HepG2 (cell line): ENCODE data around the gene SLC2A11. TPM values are rescaled to one million over a fixed set of nuclear protein-coding genes. Genes with fewer than 3 reads are reported as not detected.

Experiments
- AKNA ChIP-seq: sonication (generic); formaldehyde crosslinking; IDR thresholded peaks from 2 replicates; pipeline ENCODE4 v1.4.0; 2020; ENCODE audit warnings: missing genetic modification reagents, borderline replicate concordance
- ARHGAP35 ChIP-seq: sonication (generic); formaldehyde crosslinking; IDR thresholded peaks from 2 replicates; pipeline ENCODE4 v1.9.0; 2022; ENCODE audit warnings: mild to moderate bottlenecking, inconsistent platforms, moderate library complexity, missing genetic modification reagents, borderline replicate concordance
- KAT7 ChIP-seq: IDR thresholded peaks from 2 replicates; pipeline ENCODE4 v1.6.1; 2018; ENCODE audit warnings: borderline replicate concordance, missing compliant biosample characterization
- MXD1 ChIP-seq: sonication (generic); formaldehyde crosslinking; IDR thresholded peaks from 2 replicates; pipeline ENCODE4 v1.4.0; 2020; ENCODE audit warnings: mild to moderate bottlenecking, missing genetic modification reagents
- NCOA1 ChIP-seq: sonication (generic); formaldehyde crosslinking; IDR thresholded peaks from 2 replicates; pipeline ENCODE4 v1.9.0; 2021; ENCODE audit warnings: missing genetic modification reagents
- NCOA5 ChIP-seq: sonication (generic); formaldehyde crosslinking; IDR thresholded peaks from 2 replicates; pipeline ENCODE4 v1.4.0; 2020; ENCODE audit warnings: missing genetic modification reagents
- NFE2L2 ChIP-seq: fragments of 150-350 bp; IDR thresholded peaks from 2 replicates; pipeline ENCODE4 v1.6.1; 2014; ENCODE audit warnings: low read length
- NFKBIZ ChIP-seq: IDR thresholded peaks from 2 replicates; pipeline ENCODE4 v1.6.1; 2018; ENCODE audit warnings: missing genetic modification reagents, missing compliant biosample characterization
- NONO ChIP-seq, 2 experiments: fragments of 450-650 bp in 1 of 2; sonication (generic) in 1 of 2; formaldehyde crosslinking in 1 of 2; IDR thresholded peaks in 1 of 2; conservative IDR thresholded peaks in 1 of 2; 2 replicates each; pipeline versions ENCODE4 v1.6.1 to v1.8.0; 2017 to 2022; ENCODE audit warnings: mild to moderate bottlenecking in 1 of 2, missing genetic modification reagents in 1 of 2, moderate library complexity in 1 of 2
- REL ChIP-seq: sonication (generic); formaldehyde crosslinking; conservative IDR thresholded peaks from 2 replicates; pipeline ENCODE4 v1.8.0; 2022; ENCODE audit warnings: mild to moderate bottlenecking, missing genetic modification reagents, moderate library complexity
- TMF1 ChIP-seq: sonication (generic); formaldehyde crosslinking; IDR thresholded peaks from 2 replicates; pipeline ENCODE4 v1.8.1; 2022; ENCODE audit warnings: low read depth, missing genetic modification reagents
- ZNF510 ChIP-seq: sonication (generic); formaldehyde crosslinking; IDR thresholded peaks from 2 replicates; pipeline ENCODE4 v1.4.0; 2020; ENCODE audit warnings: low read depth, mild to moderate bottlenecking, missing genetic modification reagents
- ZNF562 ChIP-seq: sonication (generic); formaldehyde crosslinking; IDR thresholded peaks from 2 replicates; pipeline ENCODE4 v1.8.0; 2022; ENCODE audit warnings: missing genetic modification reagents, borderline replicate concordance
- ZNF567 ChIP-seq: sonication (generic); formaldehyde crosslinking; IDR thresholded peaks from 2 replicates; pipeline ENCODE4 v1.8.1; 2023; ENCODE audit warnings: mild to moderate bottlenecking, missing genetic modification reagents, borderline replicate concordance
- ZNF766 ChIP-seq: sonication (generic); formaldehyde crosslinking; IDR thresholded peaks from 2 replicates; pipeline ENCODE4 v1.5.0; 2020; ENCODE audit warnings: missing genetic modification reagents, borderline replicate concordance
- ZNF773 ChIP-seq: sonication (generic); formaldehyde crosslinking; IDR thresholded peaks from 2 replicates; pipeline ENCODE4 v1.4.0; 2020; ENCODE audit warnings: missing genetic modification reagents, borderline replicate concordance
- ZSCAN21 ChIP-seq: sonication (generic); formaldehyde crosslinking; IDR thresholded peaks from 2 replicates; pipeline ENCODE4 v1.8.0; 2022; ENCODE audit warnings: mild to moderate bottlenecking, missing genetic modification reagents, moderate library complexity, borderline replicate concordance
- ZSCAN30 ChIP-seq: sonication (generic); formaldehyde crosslinking; IDR thresholded peaks from 2 replicates; pipeline ENCODE4 v1.5.0; 2020; ENCODE audit warnings: mild to moderate bottlenecking, missing genetic modification reagents
- polyA plus RNA-seq, 8 experiments: library from polyadenylated mRNA; depleted of rRNA in 3 of 8; stranded (reverse) in 7 of 8; unstranded in 1 of 8; fragments of >200 nt; fragmentation: Illumina TruSeq in 4 of 8; extraction: Trizol in 4 of 8; gene quantifications; 2 replicates each; pipeline versions ENCODE4 v1.2.1 to v1.2.3, GENCODE V29; 2011 to 2016; ENCODE audit warnings: low read depth in 4 of 8, missing spikeins in 1 of 8, mixed read lengths in 1 of 8; ENCODE audit not compliant: insufficient read depth in 1 of 8
- total RNA-seq, 5 experiments: library from RNA; depleted of rRNA; stranded (reverse); fragments of >200 nt; fragmentation: Illumina TruSeq; extraction: Trizol; gene quantifications; 2 replicates each; pipeline ENCODE4 v1.2.3, GENCODE V29; 2016; ENCODE audit warnings: low read depth in 1 of 5
- TF ChIP-seq, protein P1 (sequence below): sonication (generic); formaldehyde crosslinking; IDR thresholded peaks from 2 replicates; pipeline ENCODE4 v1.5.1; 2020; ENCODE audit warnings: mild to moderate bottlenecking, missing genetic modification reagents, moderate library complexity
- TF ChIP-seq, protein P2 (sequence below): sonication (generic); formaldehyde crosslinking; IDR thresholded peaks from 2 replicates; pipeline ENCODE4 v1.5.0; 2020; ENCODE audit warnings: mild to moderate bottlenecking, missing genetic modification reagents, moderate library complexity

The SLC2A11 gene
- total and polyA plus RNA-seq, 2 of the 13 experiments (the other 11 are each of a cell fraction or from before 2014, with no cell fraction given), result 15.2 to 15.4 TPM

DNA sequence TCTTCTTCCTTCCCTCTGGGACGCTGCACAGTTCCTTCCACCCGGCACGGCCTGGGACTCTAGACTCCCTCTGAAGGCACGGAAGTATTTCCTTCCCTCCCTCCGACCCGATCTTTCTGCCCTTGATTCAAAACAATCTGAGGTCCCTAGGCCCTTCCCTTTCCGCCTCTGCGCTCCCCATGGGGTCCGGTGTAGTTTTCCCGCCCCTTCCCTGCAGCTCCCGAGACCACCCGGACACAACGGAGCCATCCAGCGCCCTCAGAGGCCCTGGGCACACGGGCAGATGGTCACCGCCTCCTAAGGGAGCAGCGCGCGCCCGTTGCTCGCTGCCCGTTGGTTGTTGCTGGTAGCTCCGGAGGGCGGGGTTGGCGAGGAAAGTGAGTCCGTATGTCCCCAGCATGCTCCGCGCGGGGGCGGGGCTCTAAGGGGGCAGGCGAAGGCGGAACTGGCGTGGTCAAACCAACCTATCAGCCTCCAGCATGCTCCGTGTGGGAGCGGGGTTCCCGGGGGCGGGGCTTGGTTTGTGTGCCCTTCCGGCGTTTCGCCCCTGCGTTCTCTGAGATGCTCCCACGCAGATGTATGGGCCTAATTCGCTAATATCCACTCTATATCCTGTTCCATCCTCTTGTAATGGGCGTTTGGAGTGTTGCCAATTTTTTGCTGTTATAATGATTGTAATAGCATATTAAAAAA lies 56.1 kb downstream of the SLC2A11 start (continued):
- TF ChIP-seq AKNA, result no peak
- peak; percentile 94 for TF ChIP-seq ARHGAP35
- TF ChIP-seq NFE2L2, result no peak
- no peak for TF ChIP-seq TMF1
- TF ChIP-seq MXD1 (CRISPR knock-in tag), result peak; percentile 53; the same call in 1 of the 2 replicates
- no peak for TF ChIP-seq ZNF510 (CRISPR knock-in tag)
- no peak for TF ChIP-seq NCOA1
- no peak for TF ChIP-seq ZSCAN30 (CRISPR knock-in tag)
- TF ChIP-seq, protein P1, sequence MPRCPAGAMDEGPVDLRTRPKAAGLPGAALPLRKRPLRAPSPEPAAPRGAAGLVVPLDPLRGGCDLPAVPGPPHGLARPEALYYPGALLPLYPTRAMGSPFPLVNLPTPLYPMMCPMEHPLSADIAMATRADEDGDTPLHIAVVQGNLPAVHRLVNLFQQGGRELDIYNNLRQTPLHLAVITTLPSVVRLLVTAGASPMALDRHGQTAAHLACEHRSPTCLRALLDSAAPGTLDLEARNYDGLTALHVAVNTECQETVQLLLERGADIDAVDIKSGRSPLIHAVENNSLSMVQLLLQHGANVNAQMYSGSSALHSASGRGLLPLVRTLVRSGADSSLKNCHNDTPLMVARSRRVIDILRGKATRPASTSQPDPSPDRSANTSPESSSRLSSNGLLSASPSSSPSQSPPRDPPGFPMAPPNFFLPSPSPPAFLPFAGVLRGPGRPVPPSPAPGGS, result peak; percentile 77
- TF ChIP-seq, protein P2, sequence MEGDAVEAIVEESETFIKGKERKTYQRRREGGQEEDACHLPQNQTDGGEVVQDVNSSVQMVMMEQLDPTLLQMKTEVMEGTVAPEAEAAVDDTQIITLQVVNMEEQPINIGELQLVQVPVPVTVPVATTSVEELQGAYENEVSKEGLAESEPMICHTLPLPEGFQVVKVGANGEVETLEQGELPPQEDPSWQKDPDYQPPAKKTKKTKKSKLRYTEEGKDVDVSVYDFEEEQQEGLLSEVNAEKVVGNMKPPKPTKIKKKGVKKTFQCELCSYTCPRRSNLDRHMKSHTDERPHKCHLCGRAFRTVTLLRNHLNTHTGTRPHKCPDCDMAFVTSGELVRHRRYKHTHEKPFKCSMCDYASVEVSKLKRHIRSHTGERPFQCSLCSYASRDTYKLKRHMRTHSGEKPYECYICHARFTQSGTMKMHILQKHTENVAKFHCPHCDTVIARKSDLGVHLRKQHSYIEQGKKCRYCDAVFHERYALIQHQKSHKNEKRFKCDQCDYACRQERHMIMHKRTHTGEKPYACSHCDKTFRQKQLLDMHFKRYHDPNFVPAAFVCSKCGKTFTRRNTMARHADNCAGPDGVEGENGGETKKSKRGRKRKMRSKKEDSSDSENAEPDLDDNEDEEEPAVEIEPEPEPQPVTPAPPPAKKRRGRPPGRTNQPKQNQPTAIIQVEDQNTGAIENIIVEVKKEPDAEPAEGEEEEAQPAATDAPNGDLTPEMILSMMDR, result no peak; the same call in 1 of the 2 replicates
- no peak for TF ChIP-seq ZNF773 (CRISPR knock-in tag)
- TF ChIP-seq NONO (IDR thresholded peaks at IDR 0.05), result no peak
- TF ChIP-seq NONO (CRISPR knock-in tag; conservative IDR thresholded peaks at IDR 0.05), result peak; percentile 94
- no peak for TF ChIP-seq ZNF567
- no peak; the same call in 1 of the 2 replicates for TF ChIP-seq ZNF766 (CRISPR knock-in tag)
- TF ChIP-seq NFKBIZ (CRISPR knock-in tag), result no peak
- TF ChIP-seq ZSCAN21, result peak; percentile 92; the same call in 1 of the 2 replicates
- TF ChIP-seq REL, result peak; percentile 91
- TF ChIP-seq ZNF562 (CRISPR knock-in tag), result no peak; the same call in 1 of the 2 replicates
- TF ChIP-seq NCOA5 (CRISPR knock-in tag), result no peak
- TF ChIP-seq KAT7 (CRISPR knock-in tag), result peak; percentile 93
